Fibroblast of the aortic adventitia (primary cell): ENCODE results near the gene DHRS12. TPM values are rescaled to one million over a fixed set of nuclear protein-coding genes. Genes with fewer than 3 reads are reported as not detected.
A peak's percentile ranks its signal among the peaks of the same experiment; 100 is the strongest.

Source experiments
- DNase-seq: peaks from one replicate; pipeline ENCODE4 v3.0.0-alpha.2; 2010; ENCODE audit warnings: low read depth
- H3K4me3 ChIP-seq: 2 replicates; pipeline ENCODE4 v1.5.1; 2011; ENCODE audit warnings: low read depth, mild to moderate bottlenecking, control low read depth, low read length, moderate library complexity
- CTCF ChIP-seq: IDR thresholded peaks from 2 replicates; pipeline ENCODE4 v1.5.1; 2011; ENCODE audit warnings: mild to moderate bottlenecking, low read length, control low read depth, inconsistent platforms; ENCODE audit not compliant: insufficient read depth
- total RNA-seq: library from RNA; depleted of rRNA; stranded (reverse); fragments of >200 nt; gene quantifications from 2 replicates; pipeline ENCODE4 v1.2.3, GENCODE V29; 2012; ENCODE audit warnings: low replicate concordance

DHRS12 gene
- 2.0 and 3.8 TPM in 2 replicates for total RNA-seq

- DNase-seq, result peak; percentile 74
- no peak for TF ChIP-seq CTCF
Measured at GRCh38 chr13:51803422-51804294, at the start of gene DHRS12. TSS of gene DHRS12 (minus strand) at chr13:51804163. CDS start at chr13:51799659, 4,504 bp downstream.

GRCh38 chr13:51849145-51850101 lies 45.5 kb upstream of the DHRS12 start:
- H3K4me3 ChIP-seq, result no peak overlapping the region
- no peak for DNase-seq
- TF ChIP-seq CTCF, result peak; percentile 52

More at GRCh38 chr13:51803422-51804294, at the start of gene DHRS12:
- peak within 1 kb of the TSS; percentile 78 for H3K4me3 ChIP-seq

- TF ChIP-seq CTCF, result no peak
- H3K4me3 ChIP-seq, result no peak overlapping the region
- no peak for DNase-seq
Measured at GRCh38 chr13:51848674-51849073, 44.7 kb upstream of the DHRS12 start.

- no peak overlapping the region for H3K4me3 ChIP-seq
- DNase-seq, result no peak
- no peak for TF ChIP-seq CTCF
Measured at GRCh38 chr13:51846756-51847155, 42.8 kb upstream of the DHRS12 start.

- no peak for TF ChIP-seq CTCF
- H3K4me3 ChIP-seq, result no peak overlapping the region
- DNase-seq, result no peak
Measured at GRCh38 chr13:51845574-51846318, 41.8 kb upstream of the DHRS12 start.
